ENCODE measurements around the gene TP53TG5. TPM values are rescaled to one million over a fixed set of nuclear protein-coding genes. Genes with fewer than 3 reads are reported as not detected.
A peak's percentile ranks its signal among the peaks of the same experiment; 100 is the strongest.

The TP53TG5 gene
- total RNA-seq: 2.2 TPM
- long read RNA-seq, partial matches to known transcripts: 0 of 5 reads
- long read RNA-seq, other reads (novel, unspliced or antisense): 5 of 5 reads

DNA sequence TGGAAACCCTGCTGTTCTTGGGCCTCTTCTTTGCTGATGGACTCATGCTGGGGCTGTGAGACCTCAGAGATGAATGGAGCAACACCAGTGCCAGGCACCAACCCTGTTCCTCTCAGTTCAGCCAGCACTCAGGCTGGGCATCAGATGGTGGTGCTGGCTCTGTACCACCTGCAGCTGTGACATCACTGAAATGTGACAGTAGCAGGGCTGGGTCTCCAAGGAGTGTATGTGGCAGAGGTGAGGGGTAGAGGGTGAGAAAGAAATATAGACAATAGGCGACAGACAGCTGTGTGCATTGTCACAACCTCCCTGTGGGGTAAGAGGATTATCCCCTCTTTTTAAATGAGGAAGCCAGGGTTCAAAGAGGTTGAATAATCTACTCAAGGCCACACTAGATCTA is at the start of gene TP53TG5:
TSS of gene TP53TG5 (minus strand) at position 135 of the 400 bp plus-strand sequence. CDS start at position 46, 89 bp downstream.
- intact Hi-C loops (cut with DNase I): no loop called here
- no peak for DNase-seq (ENCODE audit: low spot score)

DNA sequence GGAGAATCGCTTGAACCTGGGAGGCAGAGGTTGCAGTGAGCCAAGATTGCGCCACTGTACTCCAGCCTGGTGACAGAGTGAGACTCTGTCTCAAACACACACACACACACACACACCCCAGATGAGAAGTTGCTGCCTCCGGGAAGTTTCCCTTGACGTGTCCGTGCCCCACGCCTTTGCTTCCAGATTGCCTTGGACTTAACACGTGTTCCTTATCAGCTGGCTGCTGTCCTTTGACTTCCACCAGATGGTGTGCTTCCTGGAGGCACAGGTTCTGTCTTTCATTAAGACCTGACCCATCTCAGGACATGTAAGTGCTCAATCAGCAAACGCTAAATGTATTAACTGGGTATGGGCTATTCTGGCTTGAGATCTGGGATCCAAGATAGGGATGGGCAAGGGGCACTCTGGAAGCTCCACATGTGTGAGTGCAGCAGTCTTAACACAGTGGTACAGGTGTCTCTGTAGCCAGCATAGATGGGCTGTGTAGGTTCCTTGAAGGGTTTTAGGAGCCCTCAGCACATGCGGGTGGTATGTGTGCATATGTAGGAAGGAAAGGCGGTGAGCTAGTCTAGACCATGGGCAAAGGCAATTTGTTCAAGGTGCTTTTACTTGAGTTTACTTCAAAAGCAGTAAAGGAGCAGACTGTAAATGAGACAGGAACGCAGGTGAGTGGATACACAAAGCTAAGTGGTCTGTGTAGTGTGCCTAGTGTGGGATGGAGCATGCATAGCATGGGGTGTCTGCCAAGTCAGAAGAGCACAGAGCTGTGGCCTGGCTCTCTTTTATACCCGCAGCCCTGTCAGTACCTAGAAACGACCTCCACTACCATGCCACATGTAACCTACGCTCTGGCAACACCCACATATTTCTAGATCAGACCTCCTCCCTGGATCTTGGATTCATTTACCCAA is 49.4 kb upstream of the TP53TG5 start:
- intact Hi-C loops (cut with DNase I): no loop called here
- no peak for DNase-seq (ENCODE audit: low spot score)

DNA sequence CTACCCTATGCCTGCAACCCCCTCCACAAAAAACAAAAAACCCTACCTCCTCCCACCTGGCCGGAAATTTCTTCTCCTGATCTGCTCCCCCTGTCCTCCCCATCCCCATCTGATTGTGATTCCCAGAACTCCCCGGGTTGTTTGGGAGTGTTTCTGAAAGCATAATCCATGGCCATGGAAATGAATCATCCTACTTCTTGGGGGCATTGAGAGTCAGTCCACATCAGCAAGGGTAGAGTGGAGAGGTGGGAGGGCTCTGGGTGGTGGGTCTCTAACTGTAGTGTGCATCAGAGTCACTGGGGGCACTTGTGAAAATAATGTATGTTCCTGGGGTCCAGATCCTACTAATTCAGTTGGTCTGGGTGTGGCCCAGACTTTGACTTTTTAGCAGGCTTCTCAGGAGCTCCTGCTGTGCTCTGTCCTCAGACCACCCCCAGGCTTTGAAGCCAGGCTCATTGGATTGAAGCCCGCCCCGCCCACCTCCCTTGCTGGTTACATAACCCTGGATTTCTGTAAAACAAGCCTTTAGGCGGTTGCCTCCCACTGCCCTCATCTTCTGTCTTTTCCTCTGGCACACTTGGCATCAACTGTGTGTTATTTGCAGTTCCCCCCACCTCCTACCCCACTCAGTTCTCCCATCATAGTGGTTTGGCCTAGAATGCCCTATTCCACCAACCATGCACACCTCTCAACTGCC is 48.3 kb upstream of the TP53TG5 start:
- no peak for DNase-seq (ENCODE audit: low spot score)
- intact Hi-C loops (cut with DNase I): no loop called here

DNA sequence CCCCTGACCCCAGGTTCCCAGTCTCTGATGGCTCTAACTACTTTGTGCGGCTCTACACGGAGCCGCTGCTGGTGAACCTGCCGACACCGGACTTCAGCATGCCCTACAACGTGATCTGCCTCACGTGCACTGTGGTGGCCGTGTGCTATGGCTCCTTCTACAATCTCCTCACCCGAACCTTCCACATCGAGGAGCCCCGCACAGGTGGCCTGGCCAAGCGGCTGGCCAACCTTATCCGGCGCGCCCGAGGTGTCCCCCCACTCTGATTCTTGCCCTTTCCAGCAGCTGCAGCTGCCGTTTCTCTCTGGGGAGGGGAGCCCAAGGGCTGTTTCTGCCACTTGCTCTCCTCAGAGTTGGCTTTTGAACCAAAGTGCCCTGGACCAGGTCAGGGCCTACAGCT is 47.4 kb upstream of the TP53TG5 start:
- DNase-seq (ENCODE audit: low spot score): no peak
- intact Hi-C loops (cut with DNase I): no loop called here

DNA sequence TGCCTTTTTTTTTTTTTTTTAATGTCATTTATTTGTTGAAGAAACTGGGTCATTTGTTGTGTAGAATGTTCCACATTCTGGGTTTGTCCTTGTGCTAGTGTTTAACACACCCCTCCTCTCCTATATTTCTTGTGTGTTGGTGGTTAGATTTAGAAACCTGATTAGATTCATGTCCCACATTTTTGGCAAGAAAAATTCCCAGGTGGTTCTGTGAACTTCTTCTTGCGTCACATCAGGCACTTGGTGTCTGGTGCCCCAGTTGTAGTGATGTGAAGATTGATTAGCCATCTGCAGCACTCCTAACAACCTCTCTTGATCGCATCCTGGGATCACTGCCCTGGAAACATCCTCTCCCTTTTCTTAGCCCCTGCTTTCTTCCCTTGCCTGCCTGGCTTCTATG is 45.6 kb upstream of the TP53TG5 start:
- no peak for DNase-seq (ENCODE audit: low spot score)
- intact Hi-C loops (cut with DNase I): no loop called here

DNA sequence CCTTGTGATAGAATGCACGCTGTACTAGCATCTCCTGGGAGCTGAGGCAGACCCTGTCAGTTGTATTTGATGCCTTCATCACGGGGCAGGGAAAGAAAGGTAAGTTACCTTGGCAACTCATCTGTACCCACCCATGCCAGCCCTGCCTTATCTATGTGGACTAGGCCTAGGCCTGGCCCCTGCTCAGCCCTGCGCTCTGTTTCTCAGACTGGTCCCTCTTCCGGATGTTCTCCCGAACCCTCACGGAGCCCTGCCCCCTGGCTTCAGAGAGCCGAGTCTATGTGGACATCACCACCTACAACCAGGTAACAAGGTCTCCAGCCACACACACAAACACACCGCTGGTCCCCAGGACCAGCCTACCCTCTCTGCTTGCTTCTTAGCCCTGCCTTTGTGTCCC is 42.0 kb upstream of the TP53TG5 start:
- DNase-seq (ENCODE audit: low spot score): no peak
- intact Hi-C loops (cut with DNase I): no loop called here

DNA sequence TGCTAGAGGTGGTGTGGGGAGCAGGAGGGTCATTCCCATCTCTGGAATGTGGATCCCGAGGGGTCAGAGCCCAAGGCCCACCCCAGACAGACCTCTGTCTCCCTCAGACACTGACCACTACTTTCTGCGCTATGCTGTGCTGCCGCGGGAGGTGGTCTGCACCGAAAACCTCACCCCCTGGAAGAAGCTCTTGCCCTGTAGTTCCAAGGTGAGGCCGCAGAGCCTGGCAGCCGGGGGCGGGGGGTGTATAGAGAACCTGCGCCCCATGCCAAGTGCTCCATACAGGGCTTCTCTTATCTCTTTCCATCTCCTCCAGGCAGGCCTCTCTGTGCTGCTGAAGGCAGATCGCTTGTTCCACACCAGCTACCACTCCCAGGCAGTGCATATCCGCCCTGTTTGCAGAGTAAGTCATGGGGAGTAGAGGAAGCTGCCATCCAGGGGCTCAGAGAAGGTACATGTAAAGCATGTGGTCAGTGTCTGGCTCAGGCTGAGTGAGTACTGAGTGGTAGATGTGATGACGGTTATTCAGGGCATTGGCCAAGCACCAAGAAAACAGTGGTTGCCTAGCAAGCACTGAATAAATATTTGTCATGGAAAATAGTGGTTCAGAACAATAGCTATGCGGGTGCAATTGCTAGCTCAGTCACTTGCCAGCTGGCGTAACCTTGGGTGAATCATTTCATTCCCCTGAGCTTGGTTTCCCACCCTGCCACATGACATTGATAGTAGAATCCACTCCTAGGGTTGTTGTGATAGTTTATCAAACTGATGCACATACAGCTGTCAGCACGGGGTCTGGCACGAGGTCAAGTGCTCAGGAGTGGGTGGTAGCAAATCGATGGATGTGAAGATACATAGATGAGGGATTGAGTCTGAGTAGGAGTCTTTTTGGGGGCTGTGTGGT is 41.3 kb upstream of the TP53TG5 start:
- DNase-seq (ENCODE audit: low spot score): peak; percentile 82
- intact Hi-C loops (cut with DNase I): loop anchor here (1.0 kb wide), 2 partner anchors 11 to 14 kb away; partner anchors contain the start of gene DBNDD2

DNA sequence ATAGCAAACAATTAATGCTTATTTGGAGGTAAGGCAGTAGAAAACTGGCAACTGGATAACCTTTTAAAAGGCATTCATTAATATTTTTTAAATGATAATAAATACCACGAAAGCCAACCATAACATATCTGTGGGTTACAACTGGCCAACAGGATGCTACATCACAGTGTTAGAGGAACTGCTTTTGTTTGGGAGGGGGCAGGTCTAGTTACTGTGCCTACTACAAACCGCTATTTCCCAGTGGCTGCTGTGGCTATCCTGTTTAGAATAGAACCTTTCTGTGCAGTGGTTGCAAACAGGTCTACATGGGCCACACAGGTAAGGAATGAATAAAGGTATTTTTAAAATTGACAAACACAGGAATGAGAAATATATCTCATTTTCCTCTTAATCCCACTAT is 38.8 kb upstream of the TP53TG5 start:
- intact Hi-C loops (cut with DNase I): no loop called here
- DNase-seq (ENCODE audit: low spot score): no peak

DNA sequence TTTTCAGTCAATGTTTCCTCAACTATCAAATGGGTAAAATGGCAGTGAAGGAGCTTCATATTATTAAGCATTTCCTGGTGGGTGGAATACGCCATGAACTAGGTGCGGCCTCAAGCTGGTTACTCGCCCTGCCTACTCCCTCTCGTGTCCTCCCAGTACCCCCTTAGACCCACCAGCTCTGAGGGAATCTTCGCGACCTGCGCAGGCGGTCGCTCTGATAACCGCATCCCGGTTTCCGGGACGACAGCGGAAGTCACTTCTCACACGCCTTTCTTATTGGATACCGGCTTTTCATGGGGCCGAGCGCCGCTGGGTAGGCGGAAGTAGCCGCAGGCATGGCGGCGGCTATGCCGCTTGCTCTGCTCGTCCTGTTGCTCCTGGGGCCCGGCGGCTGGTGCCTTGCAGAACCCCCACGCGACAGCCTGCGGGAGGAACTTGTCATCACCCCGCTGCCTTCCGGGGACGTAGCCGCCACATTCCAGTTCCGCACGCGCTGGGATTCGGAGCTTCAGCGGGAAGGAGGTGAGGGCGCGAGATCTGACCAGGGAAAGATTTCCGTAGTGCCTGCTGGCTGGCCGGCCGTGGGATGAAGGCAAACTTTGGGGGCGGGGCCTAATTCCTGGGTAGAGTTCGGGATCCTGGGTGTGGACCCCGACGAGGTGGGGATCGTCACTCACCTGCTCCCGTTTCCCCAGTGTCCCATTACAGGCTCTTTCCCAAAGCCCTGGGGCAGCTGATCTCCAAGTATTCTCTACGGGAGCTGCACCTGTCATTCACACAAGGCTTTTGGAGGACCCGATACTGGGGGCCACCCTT is 37.9 kb upstream of the TP53TG5 start, which contains the start of gene PIGT:
TSS of gene PIGT (plus strand) at position 320 of the 816 bp plus-strand sequence. CDS start at position 336, 16 bp downstream.
- peak; percentile 95 for DNase-seq (ENCODE audit: low spot score)
- intact Hi-C loops (cut with DNase I): no loop called here

DNA sequence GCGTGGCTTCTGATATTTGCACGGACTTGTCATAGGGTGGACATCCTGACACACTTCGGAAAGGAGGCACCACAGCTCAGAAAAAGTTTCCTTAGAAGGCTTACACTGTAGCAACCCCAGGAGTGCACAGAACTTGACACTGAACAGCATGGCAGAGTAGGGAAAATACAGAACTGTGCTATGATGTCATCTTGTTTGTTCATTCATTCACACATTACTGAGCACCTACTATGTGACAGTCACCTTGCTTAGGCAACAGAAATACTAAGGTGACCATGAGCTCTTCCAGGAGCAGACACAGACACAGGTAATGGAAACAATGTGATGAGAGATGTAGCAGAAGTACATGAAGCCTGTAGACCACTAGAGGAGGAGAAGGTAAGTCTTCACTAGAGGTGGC is 35.4 kb upstream of the TP53TG5 start:
- DNase-seq (ENCODE audit: low spot score): no peak
- intact Hi-C loops (cut with DNase I): no loop called here

DNA sequence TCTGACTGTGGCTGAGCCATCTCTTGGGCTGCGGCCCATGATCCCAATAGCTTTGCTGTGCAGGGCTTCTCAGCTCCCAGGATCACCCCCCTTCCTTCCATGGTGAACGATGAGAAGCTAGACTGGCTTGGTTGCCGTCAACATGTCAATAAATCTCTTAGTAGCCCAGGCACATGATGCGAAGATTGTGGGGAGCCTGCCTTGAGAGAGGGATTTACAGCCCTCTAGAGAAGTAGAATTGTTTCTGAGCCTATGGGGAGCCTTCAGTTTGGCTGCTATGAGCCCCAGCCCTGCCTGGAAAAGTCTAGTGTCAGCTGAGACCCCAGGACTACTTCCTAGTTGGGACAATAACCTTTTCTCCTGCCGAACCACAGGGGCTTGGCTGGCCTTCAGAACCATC is 34.5 kb upstream of the TP53TG5 start:
- intact Hi-C loops (cut with DNase I): no loop called here
- no peak for DNase-seq (ENCODE audit: low spot score)

DNA sequence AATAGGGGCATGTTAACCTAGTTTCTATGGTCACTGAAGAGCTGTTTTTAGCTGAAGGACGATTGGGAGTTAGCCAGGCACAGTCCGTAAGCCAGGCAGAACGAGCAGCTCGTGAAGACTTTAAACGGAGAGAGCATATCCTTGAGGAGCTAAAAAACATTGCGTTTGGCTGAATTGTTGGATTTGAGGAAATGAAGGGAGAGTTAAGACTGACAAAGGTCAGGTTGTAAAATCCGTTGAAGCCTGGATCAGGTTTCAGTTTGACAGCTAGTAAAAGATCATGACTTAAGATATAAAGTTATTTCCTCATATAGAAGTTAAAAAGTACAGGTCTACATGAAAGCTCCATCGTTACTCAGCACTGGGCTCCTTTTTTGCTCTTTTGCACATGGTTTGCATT is 32.8 kb upstream of the TP53TG5 start:
- DNase-seq (ENCODE audit: low spot score): no peak
- intact Hi-C loops (cut with DNase I): no loop called here

DNA sequence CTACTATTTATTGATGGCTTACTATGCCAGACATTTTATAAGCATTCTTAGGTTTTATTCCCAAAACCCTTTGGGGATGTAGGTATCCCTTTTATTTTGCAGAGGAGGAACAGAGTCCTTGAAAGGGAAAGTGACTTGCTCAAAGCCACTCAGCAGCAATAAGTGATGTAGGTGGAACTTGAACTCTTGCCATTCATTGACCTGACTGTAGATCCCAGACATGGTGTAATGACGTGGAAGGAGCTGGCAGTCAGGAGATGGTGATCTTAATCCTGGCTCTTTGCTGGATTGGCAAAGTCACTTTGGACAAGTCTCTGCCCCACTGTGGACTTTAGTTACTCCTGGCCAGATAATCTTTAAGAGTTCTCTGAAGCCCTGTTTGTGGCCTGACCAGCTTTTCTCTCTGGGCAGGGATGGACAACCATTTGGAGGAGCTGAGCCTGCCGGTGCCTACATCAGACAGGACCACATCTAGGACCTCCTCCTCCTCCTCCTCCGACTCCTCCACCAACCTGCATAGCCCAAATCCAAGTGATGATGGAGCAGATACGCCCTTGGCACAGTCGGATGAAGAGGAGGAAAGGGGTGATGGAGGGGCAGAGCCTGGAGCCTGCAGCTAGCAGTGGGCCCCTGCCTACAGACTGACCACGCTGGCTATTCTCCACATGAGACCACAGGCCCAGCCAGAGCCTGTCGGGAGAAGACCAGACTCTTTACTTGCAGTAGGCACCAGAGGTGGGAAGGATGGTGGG is 31.6 kb upstream of the TP53TG5 start:
- intact Hi-C loops (cut with DNase I): loop anchor here (5.0 kb wide), 2 partner anchors 37 to 52 kb away; no protein-coding TSS in a partner anchor
- DNase-seq (ENCODE audit: low spot score): no peak

DNA sequence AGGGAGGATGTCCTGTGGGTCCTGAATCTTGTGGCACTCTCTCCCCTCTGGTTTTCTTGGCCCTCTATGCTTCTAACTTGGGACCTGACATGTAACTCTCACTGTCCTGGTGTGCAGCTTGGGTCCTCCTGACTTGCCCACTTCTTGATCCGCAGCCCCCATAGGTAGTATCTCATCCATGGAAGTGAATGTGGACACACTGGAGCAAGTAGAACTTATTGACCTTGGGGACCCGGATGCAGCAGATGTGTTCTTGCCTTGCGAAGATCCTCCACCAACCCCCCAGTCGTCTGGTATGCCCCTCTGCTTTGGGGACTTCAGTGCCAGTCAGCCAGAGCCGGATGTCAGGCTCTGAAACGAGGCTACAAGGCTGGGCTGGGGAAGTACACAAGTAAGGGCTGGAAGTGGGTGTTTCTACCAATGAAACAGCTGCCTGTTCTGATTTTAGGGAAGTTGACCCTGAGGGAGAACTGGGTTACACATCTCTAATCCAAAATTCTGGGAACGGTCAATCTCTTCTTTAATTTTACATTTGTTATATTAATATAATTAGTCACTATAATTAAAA is 30.6 kb upstream of the TP53TG5 start:
- no peak for DNase-seq (ENCODE audit: low spot score)
- intact Hi-C loops (cut with DNase I): loop anchor here (1.0 to 5.0 kb wide), 3 partner anchors 11 to 51 kb away; no protein-coding TSS in a partner anchor

DNA sequence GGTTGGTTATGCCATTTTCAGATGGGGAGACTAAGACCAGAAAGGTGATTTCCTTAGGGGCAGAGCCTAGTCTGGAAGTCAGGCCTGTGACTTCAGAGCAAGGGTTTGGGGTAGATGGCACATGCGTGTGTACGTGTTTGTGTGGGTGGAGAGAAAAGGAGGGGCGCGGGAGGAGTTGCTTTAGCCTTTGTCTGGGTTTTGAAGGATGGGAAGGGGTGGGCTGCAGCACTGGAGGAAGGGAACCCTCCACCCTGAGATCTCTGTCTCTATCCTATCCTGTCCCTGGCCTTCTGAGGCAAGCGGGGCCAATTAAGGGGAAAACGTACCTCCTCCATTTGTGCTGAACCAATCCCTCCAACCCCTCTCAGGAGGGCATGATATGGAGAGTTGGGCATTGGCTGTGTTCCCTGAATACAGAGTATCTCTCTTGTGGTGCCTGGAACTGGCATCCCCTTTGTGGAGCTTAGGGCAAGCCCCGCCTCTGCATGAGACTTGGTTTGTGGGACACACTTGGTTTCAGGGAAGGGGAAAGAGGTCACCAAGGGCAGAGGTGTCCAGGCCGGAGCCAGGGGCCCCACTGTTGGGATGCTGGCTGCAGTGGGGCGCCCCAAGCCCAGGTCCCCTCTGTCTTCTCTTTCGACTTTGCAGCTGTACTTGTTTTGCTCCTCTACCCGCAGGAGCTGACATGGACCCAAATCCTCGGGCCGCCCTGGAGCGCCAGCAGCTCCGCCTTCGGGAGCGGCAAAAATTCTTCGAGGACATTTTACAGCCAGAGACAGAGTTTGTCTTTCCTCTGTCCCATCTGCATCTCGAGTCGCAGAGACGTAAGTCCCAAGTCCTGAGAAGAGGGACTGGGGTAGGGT is 29.9 kb upstream of the TP53TG5 start, which contains the start of gene DBNDD2:
TSS of gene DBNDD2 (plus strand) at position 507 of the 863 bp plus-strand sequence. CDS start at position 686, 179 bp downstream.
- DNase-seq (ENCODE audit: low spot score): no peak
- intact Hi-C loops (cut with DNase I): loop anchor here (1.0 to 5.0 kb wide), 4 partner anchors 11 to 65 kb away; no protein-coding TSS in a partner anchor

DNA sequence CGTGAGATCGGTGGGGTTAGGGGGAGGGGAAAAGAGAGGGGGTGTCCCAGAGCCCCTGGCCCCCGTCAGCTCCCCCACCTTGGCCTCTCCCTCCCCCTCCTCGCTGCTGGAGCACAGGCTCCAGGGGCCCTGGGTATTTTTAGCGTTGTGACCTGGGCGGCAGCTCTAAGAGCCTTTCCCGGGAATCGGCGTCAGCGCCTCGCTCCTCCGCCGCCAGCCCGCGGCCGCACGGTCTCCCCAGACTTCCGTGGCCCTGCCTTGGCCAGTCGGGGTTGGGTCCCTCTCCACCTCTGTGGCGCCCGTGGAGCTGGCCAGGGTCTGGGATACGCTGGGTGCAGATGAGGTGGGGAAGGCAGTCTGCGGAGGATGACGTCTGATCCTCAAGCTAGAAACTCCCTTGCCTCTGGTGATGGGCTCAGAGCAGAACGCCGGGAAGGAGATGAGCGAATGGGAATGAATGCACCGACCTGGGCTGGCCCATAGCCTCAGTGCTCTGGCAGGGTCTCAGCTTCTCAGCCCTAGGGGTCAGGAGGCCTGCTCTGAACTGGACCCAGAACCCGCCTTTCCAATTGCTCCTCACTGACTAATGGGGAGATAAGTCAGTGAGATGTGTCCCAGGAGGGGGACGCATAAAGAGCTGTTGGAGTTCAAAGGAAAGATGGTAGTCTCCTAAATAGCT is 29.1 kb upstream of the TP53TG5 start:
- DNase-seq (ENCODE audit: low spot score): peak; percentile 84

More for the DNA sequence above, 29.1 kb upstream of the TP53TG5 start:
- intact Hi-C loops (cut with DNase I): loop anchor here (2.0 to 5.0 kb wide), 3 partner anchors 35 to 64 kb away; no protein-coding TSS in a partner anchor
